ACC112 (cell line): ENCODE measurements around the gene AFAP1L1.
A peak's percentile ranks its signal among the peaks of the same experiment; 100 is the strongest.

Experiments
- H2AFZ ChIP-seq: fragments of 200-600 bp; sonication (generic); one replicate; pipeline ENCODE4 v1.6.0; 2017; ENCODE audit warnings: antibody characterized with exemption, low read length; ENCODE audit not compliant: unreplicated experiment
- H3K27ac ChIP-seq: fragments of 200-600 bp; sonication (generic); 2 replicates; pipeline ENCODE4 v1.5.1; 2014; ENCODE audit warnings: low read depth, mild to moderate bottlenecking, antibody characterized with exemption, low read length, moderate library complexity
- H3K27me3 ChIP-seq: fragments of 200-600 bp; sonication (generic); 2 replicates; pipeline ENCODE4 v1.6.1; 2014; ENCODE audit warnings: mild to moderate bottlenecking, antibody characterized with exemption, low read length, moderate library complexity, mixed read lengths; ENCODE audit not compliant: insufficient read depth
- H3K36me3 ChIP-seq: fragments of 200-600 bp; sonication (generic); 2 replicates; pipeline ENCODE4 v1.6.1; 2016; ENCODE audit warnings: mild to moderate bottlenecking, antibody characterized with exemption, low read length, moderate library complexity, mixed read lengths; ENCODE audit not compliant: insufficient read depth
- H3K4me1 ChIP-seq: fragments of 200-600 bp; sonication (generic); one replicate; pipeline ENCODE4 v1.6.1; 2016; ENCODE audit warnings: low read length, mixed read lengths; ENCODE audit not compliant: insufficient read depth, unreplicated experiment, control insufficient read depth
- H3K4me3 ChIP-seq: fragments of 200-600 bp; sonication (generic); 2 replicates; pipeline ENCODE4 v1.5.1; 2014; ENCODE audit warnings: mild to moderate bottlenecking, low read depth, low read length
- H3K79me2 ChIP-seq: fragments of 200-600 bp; sonication (generic); one replicate; pipeline ENCODE4 v1.6.0; 2016; ENCODE audit warnings: low read length; ENCODE audit not compliant: control insufficient read depth, unreplicated experiment, insufficient read depth

AFAP1L1 gene

GRCh38 chr5:149315753-149316152, 44.1 kb downstream of the AFAP1L1 start:
- no peaks in the 10 kb centered on the region for H3K79me2 ChIP-seq
- H3K36me3 ChIP-seq: no peaks in the 10 kb centered on the region
- no peak overlapping the region for H3K27ac ChIP-seq
- H3K27me3 ChIP-seq: no peaks in the 10 kb centered on the region
- peaks cover 7% of the 10 kb centered on the region for H3K4me1 ChIP-seq
- H3K4me3 ChIP-seq: no peak overlapping the region
- H2AFZ ChIP-seq: no peak overlapping the region

DNA sequence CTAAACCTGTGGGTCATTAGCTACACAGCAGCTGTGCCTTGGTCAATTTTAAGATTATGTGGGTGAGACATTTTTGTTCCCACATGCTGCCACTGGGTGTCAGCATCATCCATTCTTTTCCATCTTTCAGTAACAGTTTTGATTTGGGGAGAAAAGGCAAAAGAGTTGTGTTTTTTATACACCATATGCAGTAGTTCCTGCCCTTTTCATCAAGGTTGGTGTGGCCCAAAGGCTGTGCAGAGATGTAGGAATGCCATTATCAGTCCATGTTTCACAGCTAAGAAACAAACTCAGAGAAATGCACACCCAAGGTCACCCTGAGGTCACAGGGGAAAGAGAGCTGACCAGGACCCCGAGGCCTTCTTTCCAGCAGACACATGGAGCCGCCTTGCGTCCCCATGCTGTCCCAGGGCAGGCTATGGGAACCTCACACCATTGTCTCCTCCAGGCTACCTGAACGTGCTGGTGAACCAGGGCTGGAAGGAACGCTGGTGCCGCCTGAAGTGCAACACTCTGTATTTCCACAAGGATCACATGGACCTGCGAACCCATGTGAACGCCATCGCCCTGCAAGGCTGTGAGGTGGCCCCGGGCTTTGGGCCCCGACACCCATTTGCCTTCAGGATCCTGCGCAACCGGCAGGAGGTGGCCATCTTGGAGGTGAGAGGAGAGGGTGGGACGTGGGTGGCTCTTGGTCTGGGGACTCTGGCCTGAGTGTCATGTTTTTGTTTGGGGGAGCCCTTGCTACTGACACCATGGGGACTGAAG, 45.8 kb downstream of the AFAP1L1 start:
- Histone ChIP-seq H2AFZ (no peak overlapping the region), H3K27me3 (no peaks in the 10 kb centered on the region), H3K4me1 (peaks cover 15% of the 10 kb centered on the region), H3K36me3 (no peaks in the 10 kb centered on the region), H3K79me2 (no peaks in the 10 kb centered on the region), H3K27ac (no peak overlapping the region), H3K4me3 (no peak overlapping the region)

GRCh38 chr5:149319174-149319573, 47.5 kb downstream of the AFAP1L1 start:
- H3K4me3 ChIP-seq: no peak overlapping the region
- no peak overlapping the region for H2AFZ ChIP-seq
- no peaks in the 10 kb centered on the region for H3K36me3 ChIP-seq

GRCh38 chr5:149320791-149321330, 49.2 kb downstream of the AFAP1L1 start:
- H3K79me2 ChIP-seq: no peaks in the 10 kb centered on the region
- no peaks in the 10 kb centered on the region for H3K27me3 ChIP-seq
- H2AFZ ChIP-seq: peak overlapping the region; percentile 59
- no peaks in the 10 kb centered on the region for H3K36me3 ChIP-seq
- H3K4me3 ChIP-seq: no peak overlapping the region
- peak overlapping the region; percentile 69 for H3K27ac ChIP-seq
- peaks cover 27% of the 10 kb centered on the region for H3K4me1 ChIP-seq

More at GRCh38 chr5:149319174-149319573, 47.5 kb downstream of the AFAP1L1 start:
- H3K27ac ChIP-seq: no peak overlapping the region
- H3K79me2 ChIP-seq: no peaks in the 10 kb centered on the region
- no peaks in the 10 kb centered on the region for H3K27me3 ChIP-seq
- H3K4me1 ChIP-seq: peaks cover 27% of the 10 kb centered on the region

DNA sequence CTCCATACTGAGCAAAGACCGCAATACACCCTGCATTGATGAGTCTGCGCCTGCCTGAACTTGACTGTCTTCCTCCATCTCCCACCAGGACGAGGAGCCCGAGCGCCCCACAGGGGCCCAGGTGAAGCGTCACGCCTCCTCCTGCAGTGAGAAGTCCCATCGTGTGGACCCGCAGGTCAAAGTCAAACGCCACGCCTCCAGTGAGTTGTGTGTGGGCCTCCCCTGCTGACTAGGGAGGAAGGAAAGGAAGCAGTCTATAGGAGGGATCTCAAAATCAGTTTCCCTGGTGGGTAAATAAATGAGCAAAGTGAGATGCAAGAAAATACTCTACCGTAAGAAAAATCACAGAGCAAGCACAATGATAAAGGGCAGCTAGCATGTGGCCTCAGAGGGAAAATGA, 50.9 kb downstream of the AFAP1L1 start:
- Histone ChIP-seq H3K4me1 (peaks cover 27% of the 10 kb centered on the region), H2AFZ (no peak overlapping the region), H3K4me3 (no peak overlapping the region), H3K36me3 (no peaks in the 10 kb centered on the region), H3K79me2 (no peaks in the 10 kb centered on the region), H3K27ac (peak overlapping the region; percentile 86), H3K27me3 (no peaks in the 10 kb centered on the region)

DNA sequence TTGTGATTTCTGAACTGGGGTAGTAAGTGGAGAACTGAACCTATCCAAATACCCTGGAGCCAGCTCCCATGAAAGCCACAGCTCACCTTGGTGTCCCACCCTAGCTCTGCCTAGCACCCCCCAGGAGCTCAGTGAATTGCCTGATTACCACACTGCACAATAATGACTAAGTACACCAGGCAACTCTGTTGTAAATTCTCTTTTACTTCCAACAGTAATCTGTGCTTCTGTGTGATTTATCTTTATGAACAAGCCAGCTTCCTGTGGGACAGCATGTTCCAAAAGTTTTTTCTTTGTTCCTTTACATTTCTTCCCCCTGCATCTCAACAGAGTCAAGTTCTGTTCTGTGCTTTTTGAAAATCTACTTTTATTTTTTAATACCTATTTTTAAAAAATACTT, 51.6 kb downstream of the AFAP1L1 start:
- H3K36me3 ChIP-seq: no peaks in the 10 kb centered on the region
- no peak overlapping the region for H3K4me3 ChIP-seq
- peaks cover 27% of the 10 kb centered on the region for H3K4me1 ChIP-seq
- peak overlapping the region; percentile 86 for H3K27ac ChIP-seq
- H2AFZ ChIP-seq: no peak overlapping the region
- no peaks in the 10 kb centered on the region for H3K27me3 ChIP-seq
- H3K79me2 ChIP-seq: no peaks in the 10 kb centered on the region

GRCh38 chr5:149323621-149324205, 52.1 kb downstream of the AFAP1L1 start:
- Histone ChIP-seq H2AFZ (peak overlapping the region; percentile 1), H3K27ac (peak overlapping the region; percentile 86), H3K79me2 (no peaks in the 10 kb centered on the region), H3K4me3 (no peak overlapping the region), H3K27me3 (no peaks in the 10 kb centered on the region), H3K36me3 (no peaks in the 10 kb centered on the region), H3K4me1 (peaks cover 27% of the 10 kb centered on the region)

DNA sequence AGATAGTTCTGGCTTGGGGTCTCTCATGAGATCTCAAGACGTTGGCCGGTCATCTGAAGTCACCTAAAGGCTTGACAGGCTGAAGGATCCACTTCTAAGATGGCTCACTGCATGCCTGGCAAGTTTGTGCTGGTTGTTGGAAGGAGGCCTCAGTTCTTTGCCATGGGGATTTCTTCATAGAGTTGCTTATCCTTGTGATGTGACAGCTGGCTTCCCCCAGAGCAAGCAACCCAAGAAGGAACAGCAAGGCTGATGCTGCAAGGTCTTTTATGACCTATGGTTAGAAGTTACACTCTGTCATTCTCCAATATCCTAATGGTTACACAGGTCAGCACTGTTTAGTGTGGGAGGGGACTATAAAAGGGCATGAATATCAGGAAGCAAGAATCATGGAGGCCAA, 53.0 kb downstream of the AFAP1L1 start:
- Histone ChIP-seq H2AFZ (no peak overlapping the region), H3K27me3 (no peaks in the 10 kb centered on the region), H3K79me2 (no peaks in the 10 kb centered on the region), H3K4me1 (peaks cover 27% of the 10 kb centered on the region), H3K27ac (no peak overlapping the region; the same call in 1 of the 2 replicates), H3K4me3 (no peak overlapping the region), H3K36me3 (no peaks in the 10 kb centered on the region)

DNA sequence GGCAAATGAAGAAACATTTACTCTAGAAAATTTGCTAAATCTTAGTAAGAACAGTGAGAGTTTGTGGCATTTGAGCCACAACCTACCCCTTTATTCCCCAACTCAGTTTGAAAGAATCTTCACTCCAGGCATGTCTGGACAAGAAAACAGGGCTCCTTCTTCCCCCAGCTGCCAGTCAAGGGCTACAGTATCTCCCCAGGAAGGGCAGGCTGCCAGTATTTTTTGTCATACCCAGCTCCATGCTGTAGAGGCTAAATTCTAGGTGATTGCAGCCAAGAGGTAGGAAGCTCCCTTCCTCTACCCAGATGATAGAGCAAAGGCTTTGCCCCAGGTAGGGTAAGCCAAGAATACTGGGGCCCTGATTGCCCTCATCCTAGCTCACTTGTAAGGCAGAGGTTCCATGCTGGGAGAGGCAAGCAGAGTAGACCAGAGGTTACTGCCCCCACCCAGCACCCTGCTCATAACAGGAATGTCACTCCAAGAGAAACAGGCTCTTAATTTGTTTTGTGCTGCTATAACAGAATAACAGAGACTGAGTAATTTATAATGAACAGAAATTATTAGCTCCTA, 53.6 kb downstream of the AFAP1L1 start:
- no peak overlapping the region for H2AFZ ChIP-seq
- H3K79me2 ChIP-seq: no peaks in the 10 kb centered on the region
- H3K36me3 ChIP-seq: no peaks in the 10 kb centered on the region
- no peak overlapping the region for H3K4me3 ChIP-seq
- no peaks in the 10 kb centered on the region for H3K27me3 ChIP-seq
- peaks cover 24% of the 10 kb centered on the region for H3K4me1 ChIP-seq
- H3K27ac ChIP-seq: no peak overlapping the region

- Histone ChIP-seq H2AFZ (no peak overlapping the region), H3K27ac (no peak overlapping the region), H3K4me3 (no peak overlapping the region), H3K79me2 (no peaks in the 10 kb centered on the region), H3K36me3 (no peaks in the 10 kb centered on the region), H3K4me1 (peaks cover 18% of the 10 kb centered on the region), H3K27me3 (no peaks in the 10 kb centered on the region)
Observed at GRCh38 chr5:149325894-149326293, 54.2 kb downstream of the AFAP1L1 start.
